Osteoblast (primary cell): ENCODE measurements around the gene SBF1. TPM values are rescaled to one million over a fixed set of nuclear protein-coding genes. Genes with fewer than 3 reads are reported as not detected.
"Not testable (repeated sequence)": the region's sequence is repeated elsewhere in the genome, so short reads cannot be mapped to it uniquely, and the experiment has no call there.

Source experiments
- DNase-seq: peaks from one replicate; pipeline ENCODE4 v3.0.0; 2011; ENCODE audit warnings: low spot score, mixed read lengths; ENCODE audit not compliant: insufficient read length; ENCODE audit errors: missing footprints
- H2AFZ ChIP-seq: 2 replicates; pipeline ENCODE4 v1.6.0; 2011; ENCODE audit warnings: mild to moderate bottlenecking, low read length
- H3K27ac ChIP-seq: 2 replicates; pipeline ENCODE4 v1.5.1; 2011; ENCODE audit warnings: mild to moderate bottlenecking, low read depth, low read length, moderate library complexity
- H3K27me3 ChIP-seq: 2 replicates; pipeline ENCODE4 v1.6.0; 2012; ENCODE audit warnings: mild to moderate bottlenecking, control low read depth, inconsistent platforms, low read length, moderate library complexity; ENCODE audit not compliant: insufficient read depth
- H3K36me3 ChIP-seq: 2 replicates; pipeline ENCODE4 v1.5.1; 2011; ENCODE audit warnings: mild to moderate bottlenecking, low read length, control low read depth, moderate library complexity; ENCODE audit not compliant: insufficient read depth
- H3K4me1 ChIP-seq: 2 replicates; pipeline ENCODE4 v1.5.1; 2011; ENCODE audit warnings: mild to moderate bottlenecking, low read length, control low read depth, moderate library complexity; ENCODE audit not compliant: insufficient read depth
- H3K4me2 ChIP-seq: 2 replicates; pipeline ENCODE4 v1.6.0; 2011; ENCODE audit warnings: mild to moderate bottlenecking, low read length; ENCODE audit not compliant: insufficient read depth
- H3K4me3 ChIP-seq: fragments of 200-600 bp; sonication (generic); 3 replicates; pipeline ENCODE4 v1.5.1; 2012; ENCODE audit warnings: mild to moderate bottlenecking, low read length, inconsistent platforms; ENCODE audit not compliant: insufficient read depth
- H3K79me2 ChIP-seq: 2 replicates; pipeline ENCODE4 v1.6.0; 2012; ENCODE audit warnings: mild to moderate bottlenecking, low read length, control low read depth, inconsistent platforms; ENCODE audit not compliant: insufficient read depth
- H3K9me3 ChIP-seq: 2 replicates; pipeline ENCODE4 v1.5.1; 2011; ENCODE audit warnings: low read depth, low read length, control low read depth
- H4K20me1 ChIP-seq: 2 replicates; pipeline ENCODE4 v1.6.0; 2012; ENCODE audit warnings: mild to moderate bottlenecking, low read length, control low read depth; ENCODE audit not compliant: insufficient read depth
- total RNA-seq: library from RNA; depleted of rRNA; stranded (reverse); fragments of >200 nt; gene quantifications from 2 replicates; pipeline ENCODE4 v1.2.3, GENCODE V29; 2012
- TF ChIP-seq, protein P1 (sequence below): IDR thresholded peaks from 2 replicates; pipeline ENCODE4 v1.5.1; 2011; ENCODE audit warnings: mild to moderate bottlenecking, low read depth, low read length, moderate library complexity; ENCODE audit errors: extremely low read depth

Gene SBF1
- total RNA-seq, 1 donor: 93.0 TPM

DNA sequence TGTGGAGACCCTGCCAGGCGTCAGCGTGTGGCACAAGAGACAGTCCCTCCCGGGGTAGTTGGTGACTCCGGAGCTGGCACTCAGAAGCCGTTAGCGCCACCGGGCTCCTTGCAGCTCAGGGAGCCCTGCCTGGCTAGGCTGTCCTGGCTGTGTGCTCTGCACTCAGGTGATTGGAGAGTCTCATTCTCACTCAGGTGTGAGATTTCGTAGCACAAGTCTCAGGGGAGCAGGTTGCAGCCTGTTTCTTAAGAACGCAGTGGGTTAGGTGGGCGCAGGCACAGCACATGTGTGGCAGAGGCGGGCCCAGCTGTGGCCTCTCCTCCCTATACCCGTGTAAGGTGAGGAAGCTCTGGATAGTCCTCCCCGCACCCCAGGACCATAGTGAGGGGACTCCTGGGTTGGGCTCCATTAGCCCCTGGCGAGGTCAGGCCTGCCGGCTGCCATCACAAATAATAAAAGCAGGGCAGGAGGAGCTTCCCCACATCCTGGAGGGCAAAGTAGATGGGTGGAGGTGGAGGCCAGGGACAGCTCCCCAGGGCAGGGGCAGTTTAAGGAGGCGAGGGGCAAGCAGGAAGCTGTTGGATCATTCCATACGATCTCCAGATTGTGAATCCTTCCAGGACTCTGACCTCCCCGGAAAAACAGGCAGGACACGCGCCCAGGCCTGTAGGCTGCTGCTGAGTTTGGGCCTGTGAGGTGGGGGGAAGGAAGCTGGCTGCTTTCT is 39.4 kb downstream of the SBF1 start:
- Histone ChIP-seq H3K36me3 (peaks cover 43% of the 10 kb centered on the region), H2AFZ (no peak overlapping the region), H3K9me3 (no peaks in the 10 kb centered on the region), H3K4me1 (no peaks in the 10 kb centered on the region), H3K79me2 (no peaks in the 10 kb centered on the region), H3K4me2 (no peak overlapping the region), H3K27ac (no peak overlapping the region), H4K20me1 (peaks cover 9% of the 10 kb centered on the region), H3K4me3 (no peak overlapping the region), H3K27me3 (no peaks in the 10 kb centered on the region)
- peak; percentile 81 for DNase-seq
- TF ChIP-seq, protein P1, sequence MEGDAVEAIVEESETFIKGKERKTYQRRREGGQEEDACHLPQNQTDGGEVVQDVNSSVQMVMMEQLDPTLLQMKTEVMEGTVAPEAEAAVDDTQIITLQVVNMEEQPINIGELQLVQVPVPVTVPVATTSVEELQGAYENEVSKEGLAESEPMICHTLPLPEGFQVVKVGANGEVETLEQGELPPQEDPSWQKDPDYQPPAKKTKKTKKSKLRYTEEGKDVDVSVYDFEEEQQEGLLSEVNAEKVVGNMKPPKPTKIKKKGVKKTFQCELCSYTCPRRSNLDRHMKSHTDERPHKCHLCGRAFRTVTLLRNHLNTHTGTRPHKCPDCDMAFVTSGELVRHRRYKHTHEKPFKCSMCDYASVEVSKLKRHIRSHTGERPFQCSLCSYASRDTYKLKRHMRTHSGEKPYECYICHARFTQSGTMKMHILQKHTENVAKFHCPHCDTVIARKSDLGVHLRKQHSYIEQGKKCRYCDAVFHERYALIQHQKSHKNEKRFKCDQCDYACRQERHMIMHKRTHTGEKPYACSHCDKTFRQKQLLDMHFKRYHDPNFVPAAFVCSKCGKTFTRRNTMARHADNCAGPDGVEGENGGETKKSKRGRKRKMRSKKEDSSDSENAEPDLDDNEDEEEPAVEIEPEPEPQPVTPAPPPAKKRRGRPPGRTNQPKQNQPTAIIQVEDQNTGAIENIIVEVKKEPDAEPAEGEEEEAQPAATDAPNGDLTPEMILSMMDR: no peak

DNA sequence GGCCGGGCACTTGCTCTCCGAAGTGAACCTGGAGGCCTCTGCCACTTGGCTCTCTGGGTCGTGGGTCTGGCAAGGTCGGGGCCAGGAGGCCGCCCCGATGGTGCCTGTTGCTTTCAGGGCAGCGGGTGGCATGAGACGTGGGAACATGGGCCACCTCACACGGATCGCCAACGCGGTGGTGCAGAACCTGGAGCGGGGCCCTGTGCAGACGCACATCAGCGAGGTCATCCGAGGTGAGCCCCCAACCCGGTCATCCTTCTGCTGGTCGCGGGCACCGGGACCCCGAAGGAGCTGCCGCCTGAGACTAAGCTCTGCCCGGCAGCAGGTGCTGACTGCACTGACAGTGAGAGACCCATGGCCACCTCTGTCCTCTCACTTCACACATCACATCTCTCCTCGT is 40.0 kb downstream of the SBF1 start:
- no peaks in the 10 kb centered on the region for H3K27me3 ChIP-seq
- no peak overlapping the region for H2AFZ ChIP-seq
- H3K36me3 ChIP-seq: peaks cover 48% of the 10 kb centered on the region
- no peaks in the 10 kb centered on the region for H3K9me3 ChIP-seq
- DNase-seq: peak; percentile 72
- TF ChIP-seq, protein P1: no peak
- no peaks in the 10 kb centered on the region for H3K79me2 ChIP-seq
- H3K4me2 ChIP-seq: no peak overlapping the region
- H3K4me3 ChIP-seq: no peak overlapping the region
- no peak overlapping the region for H3K27ac ChIP-seq
- no peaks in the 10 kb centered on the region for H3K4me1 ChIP-seq
- peaks cover 9% of the 10 kb centered on the region for H4K20me1 ChIP-seq

DNA sequence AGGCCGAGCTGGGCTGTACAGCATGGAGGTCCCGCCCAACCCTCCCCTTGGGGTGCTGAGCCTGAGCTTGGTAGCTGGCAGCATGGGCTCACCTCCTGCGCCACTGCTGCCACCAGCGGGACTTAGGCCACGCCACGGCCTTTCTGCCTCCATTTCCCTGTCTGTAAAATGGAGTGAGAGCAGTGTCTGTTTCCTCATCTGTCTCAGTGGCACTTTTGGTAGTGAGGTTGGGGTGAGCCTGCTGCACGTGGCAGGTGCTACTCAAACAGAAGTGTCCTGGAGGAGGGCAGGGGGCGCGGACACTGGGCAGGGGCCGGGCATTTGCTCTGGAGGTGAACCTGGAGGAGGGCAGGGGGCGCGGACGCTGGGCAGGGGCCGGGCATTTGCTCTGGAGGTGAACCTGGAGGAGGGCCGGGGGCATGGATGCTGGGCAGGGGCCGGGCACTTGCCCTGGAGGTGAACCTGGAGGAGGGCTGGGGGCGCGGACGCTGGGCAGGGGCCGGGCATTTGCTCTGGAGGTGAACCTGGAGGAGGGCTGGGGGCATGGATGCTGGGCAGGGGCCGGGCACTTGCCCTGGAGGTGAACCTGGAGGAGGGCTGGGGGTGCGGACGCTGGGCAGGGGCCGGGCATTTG is 41.8 kb downstream of the SBF1 start:
- H3K4me2 ChIP-seq, H3K9me3 ChIP-seq: not testable (repeated sequence)
- peaks cover 48% of the 10 kb centered on the region for H3K36me3 ChIP-seq

DNA sequence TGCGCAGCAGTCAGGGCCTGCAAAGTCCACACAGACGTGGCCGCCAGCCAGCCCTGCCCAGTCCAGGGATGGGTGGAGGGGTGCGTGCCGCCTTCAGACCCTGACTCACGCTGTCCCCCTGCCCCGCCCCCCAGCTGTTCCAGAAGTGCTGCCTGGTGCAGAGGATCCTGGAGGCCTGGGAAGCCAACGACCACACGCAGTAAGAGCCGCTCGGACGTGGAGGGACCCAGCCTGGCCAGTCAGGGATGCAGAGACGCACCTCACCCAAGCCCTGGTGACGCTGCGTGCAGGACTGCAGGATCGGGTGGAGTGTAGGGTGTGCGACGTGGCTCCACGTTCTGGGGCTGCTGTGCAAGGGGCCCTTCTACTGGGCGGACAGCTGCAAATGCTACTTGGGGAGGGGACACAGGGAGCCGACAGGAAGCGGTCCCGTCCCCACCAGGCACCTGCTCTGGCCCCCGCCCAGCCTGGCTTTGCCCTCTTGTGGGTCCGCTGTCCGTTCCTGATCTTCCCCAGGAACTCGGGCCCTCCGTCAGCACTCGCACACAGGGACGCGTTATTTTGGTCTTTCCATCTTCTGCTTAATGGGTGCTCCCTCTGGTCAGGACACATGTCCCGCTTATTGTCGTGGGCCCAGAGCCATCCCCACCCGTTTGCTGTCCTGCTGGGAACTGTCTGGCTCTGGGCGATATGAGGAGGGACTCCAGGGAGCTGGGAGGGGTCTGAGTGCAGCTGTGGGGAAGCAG is 42.5 kb downstream of the SBF1 start:
- no peak overlapping the region for H3K4me3 ChIP-seq
- H3K36me3 ChIP-seq: peaks cover 47% of the 10 kb centered on the region
- H3K4me1 ChIP-seq: no peaks in the 10 kb centered on the region
- H3K4me2 ChIP-seq: no peak overlapping the region
- no peaks in the 10 kb centered on the region for H3K9me3 ChIP-seq
- peaks cover 2% of the 10 kb centered on the region for H3K79me2 ChIP-seq
- H4K20me1 ChIP-seq: peaks cover 9% of the 10 kb centered on the region
- H3K27ac ChIP-seq: no peak overlapping the region
- TF ChIP-seq, protein P1: no peak
- DNase-seq: peak; percentile 61
- H2AFZ ChIP-seq: no peak overlapping the region
- no peaks in the 10 kb centered on the region for H3K27me3 ChIP-seq

More for the DNA sequence above, 41.8 kb downstream of the SBF1 start:
- not testable (repeated sequence) for H3K27ac ChIP-seq, H3K4me1 ChIP-seq, H3K27me3 ChIP-seq, H3K79me2 ChIP-seq, H3K4me3 ChIP-seq, H2AFZ ChIP-seq, H4K20me1 ChIP-seq
- peak; percentile 78 for DNase-seq
